Measurements from ENCODE around the gene MAPK12. TPM values are rescaled to one million over a fixed set of nuclear protein-coding genes. Genes with fewer than 3 reads are reported as not detected.
"Not testable (repeated sequence)": the region's sequence is repeated elsewhere in the genome, so short reads cannot be mapped to it uniquely, and the experiment has no call there.

Gene MAPK12
- total and polyA plus RNA-seq, 2 donors (not counting 3 experiments of a cell fraction or from before 2014, with no cell fraction given): 72.3 to 86.8 TPM

DNA sequence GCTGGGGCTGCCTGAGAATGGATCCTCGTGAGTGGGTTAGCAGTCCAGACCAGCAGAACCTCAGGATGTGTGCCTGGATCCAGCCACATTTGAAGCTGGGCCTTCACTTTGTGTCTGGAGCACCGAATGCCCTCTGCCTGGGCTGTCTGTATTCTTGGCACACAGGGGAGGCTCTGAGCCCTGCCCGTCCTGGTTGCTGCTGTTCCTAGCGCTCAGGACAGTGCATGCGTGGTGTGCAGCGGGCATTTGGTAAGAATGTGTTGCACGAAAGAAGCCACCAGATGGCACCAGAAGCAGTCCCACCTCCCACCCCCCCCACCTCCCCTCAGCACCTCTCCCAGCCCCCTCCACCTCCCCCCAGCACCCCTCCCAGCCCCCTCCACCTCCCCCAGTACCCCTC, 12.8 kb upstream of the MAPK12 start:
- CTCF ChIA-PET: interaction anchor here (3.1 kb wide), 1 partner anchor 52 kb away, joined by 36 read pairs; the partner anchor contains the start of gene DENND6B
- Histone ChIP-seq H3K9me1 (replicated peaks; ENCODE audit: control insufficient read depth, extremely low read depth, insufficient read depth, low read length) (no peaks in the 10 kb centered on the region), H3K4me2 (ENCODE audit: insufficient read depth, low read length) (no peak overlapping the region), H3K36me3 (ENCODE audit: control insufficient read depth in 2 of 2, extremely low read depth in 1 of 2, insufficient read depth in 2 of 2, low read length in 2 of 2) (peaks cover 17 to 36% of the 10 kb centered on the region in 2 experiments), H2AFZ (ENCODE audit: low read depth, low read length) (no peak overlapping the region), H3K27me3 (ENCODE audit: control insufficient read depth in 2 of 2, insufficient read depth in 2 of 2, low read length in 2 of 2) (no peaks in the 10 kb centered on the region), H4K20me1 (replicated peaks; ENCODE audit: control insufficient read depth, extremely low read depth, insufficient read depth, low read length) (no peaks in the 10 kb centered on the region), H3K4me1 (ENCODE audit: control insufficient read depth, extremely low read depth, insufficient read depth, low read length) (peaks cover 12% of the 10 kb centered on the region), H3K27ac (ENCODE audit: insufficient read depth, low read depth, low read length) (no peak overlapping the region), H3K79me2 (ENCODE audit: control insufficient read depth, insufficient read depth, low read length) (no peaks in the 10 kb centered on the region), H3K9me3 (replicated peaks; ENCODE audit: control insufficient read depth, insufficient read depth, low read length) (no peaks in the 10 kb centered on the region), H3K4me3 (replicated peaks in 1 of 3; ENCODE audit: insufficient read depth in 1 of 3, low read depth in 1 of 3, low read length in 3 of 3) (no peak overlapping the region), H3K9ac (replicated peaks; ENCODE audit: extremely low read depth, insufficient read depth, low read length) (no peak overlapping the region)
- DNase-seq (ENCODE audit: low read depth, low spot score) (peak; percentile 30), FAIRE-seq (peak; percentile 64)
- POLR2A ChIA-PET: no interaction called here
- no TSS peak for BruUV-seq (replicated peaks)
- dilution Hi-C loops (cut with MboI; ENCODE audit: extremely low pct_ligation_motif_present, low sequenced_read_pairs) (no loop called here), intact Hi-C loops (cut with micrococcal nuclease) (no loop called here)
- TF ChIP-seq MAX (IDR thresholded peaks at IDR 0.05; ENCODE audit: insufficient read depth, insufficient read length) (no peak), CTCF (IDR thresholded peaks at IDR 0.05; ENCODE audit: extremely low read depth in 1 of 2, insufficient read depth in 1 of 2, low read depth in 1 of 2, low read length in 2 of 2) (peak; percentile 15 to 48)

GRCh38 chr22:50273781-50274180, 12.3 kb upstream of the MAPK12 start:
- H2AFZ ChIP-seq (ENCODE audit: low read depth, low read length); H3K4me2 ChIP-seq (ENCODE audit: insufficient read depth, low read length); H3K27me3 ChIP-seq (ENCODE audit: control insufficient read depth in 2 of 2, insufficient read depth in 2 of 2, low read length in 2 of 2); H3K9me1 ChIP-seq (replicated peaks; ENCODE audit: control insufficient read depth, extremely low read depth, insufficient read depth, low read length); H3K79me2 ChIP-seq (ENCODE audit: control insufficient read depth, insufficient read depth, low read length); FAIRE-seq; BruUV-seq (replicated peaks); H3K9me3 ChIP-seq (replicated peaks; ENCODE audit: control insufficient read depth, insufficient read depth, low read length); H3K4me3 ChIP-seq (replicated peaks in 1 of 3; ENCODE audit: insufficient read depth in 1 of 3, low read depth in 1 of 3, low read length in 3 of 3); DNase-seq (ENCODE audit: low read depth, low spot score); dilution Hi-C loops (cut with MboI; ENCODE audit: extremely low pct_ligation_motif_present, low sequenced_read_pairs); H4K20me1 ChIP-seq (replicated peaks; ENCODE audit: control insufficient read depth, extremely low read depth, insufficient read depth, low read length); POLR2A ChIA-PET; H3K27ac ChIP-seq (ENCODE audit: insufficient read depth, low read depth, low read length); H3K9ac ChIP-seq (replicated peaks; ENCODE audit: extremely low read depth, insufficient read depth, low read length); intact Hi-C loops (cut with micrococcal nuclease): not testable (repeated sequence)
- CTCF ChIA-PET: interaction anchor here (2.9 kb wide), 1 partner anchor 52 kb away, joined by 26 read pairs; the partner anchor contains the start of gene DENND6B
- Histone ChIP-seq H3K4me1 (ENCODE audit: control insufficient read depth, extremely low read depth, insufficient read depth, low read length) (peaks cover 12% of the 10 kb centered on the region), H3K36me3 (ENCODE audit: control insufficient read depth in 2 of 2, extremely low read depth in 1 of 2, insufficient read depth in 2 of 2, low read length in 2 of 2) (peaks cover 14 to 32% of the 10 kb centered on the region in 2 experiments)

DNA sequence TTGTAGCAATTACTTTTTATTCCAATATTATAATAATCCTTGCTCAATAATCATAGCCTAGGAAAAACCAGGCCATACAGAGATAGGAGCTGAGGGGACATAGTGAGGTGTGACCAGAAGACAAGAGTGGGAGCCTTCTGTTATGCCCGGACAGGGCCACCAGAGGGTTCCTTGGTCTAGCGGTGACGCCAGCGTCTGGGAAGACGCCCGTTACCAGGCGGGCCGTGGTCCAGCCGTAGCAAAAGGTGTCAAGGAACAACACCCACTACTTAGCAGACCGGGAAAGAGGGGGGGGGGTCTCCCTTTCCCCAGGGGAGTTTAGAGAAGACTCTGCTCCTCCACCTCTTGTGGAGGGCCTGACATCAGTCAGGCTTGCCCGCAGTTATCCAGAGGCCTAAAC, 11.9 kb upstream of the MAPK12 start:
- BruUV-seq (replicated peaks); H3K27me3 ChIP-seq (ENCODE audit: control insufficient read depth in 2 of 2, insufficient read depth in 2 of 2, low read length in 2 of 2); intact Hi-C loops (cut with micrococcal nuclease); H3K9me1 ChIP-seq (replicated peaks; ENCODE audit: control insufficient read depth, extremely low read depth, insufficient read depth, low read length); dilution Hi-C loops (cut with MboI; ENCODE audit: extremely low pct_ligation_motif_present, low sequenced_read_pairs); H3K9ac ChIP-seq (replicated peaks; ENCODE audit: extremely low read depth, insufficient read depth, low read length); DNase-seq (ENCODE audit: low read depth, low spot score); H3K4me2 ChIP-seq (ENCODE audit: insufficient read depth, low read length); H4K20me1 ChIP-seq (replicated peaks; ENCODE audit: control insufficient read depth, extremely low read depth, insufficient read depth, low read length); H2AFZ ChIP-seq (ENCODE audit: low read depth, low read length); FAIRE-seq; POLR2A ChIA-PET; H3K4me3 ChIP-seq (replicated peaks in 1 of 3; ENCODE audit: insufficient read depth in 1 of 3, low read depth in 1 of 3, low read length in 3 of 3); H3K9me3 ChIP-seq (replicated peaks; ENCODE audit: control insufficient read depth, insufficient read depth, low read length); H3K27ac ChIP-seq (ENCODE audit: insufficient read depth, low read depth, low read length); H3K79me2 ChIP-seq (ENCODE audit: control insufficient read depth, insufficient read depth, low read length): not testable (repeated sequence)
- Histone ChIP-seq H3K36me3 (ENCODE audit: control insufficient read depth in 2 of 2, extremely low read depth in 1 of 2, insufficient read depth in 2 of 2, low read length in 2 of 2) (peaks cover 13 to 28% of the 10 kb centered on the region in 2 experiments), H3K4me1 (ENCODE audit: control insufficient read depth, extremely low read depth, insufficient read depth, low read length) (peaks cover 12% of the 10 kb centered on the region)
- CTCF ChIA-PET: interaction anchor here (2.3 to 2.9 kb wide), 2 partner anchors 21 to 52 kb away, joined by 13 to 26 read pairs; partner anchors contain the start of gene DENND6B

All from endothelial cell of umbilical vein (primary cell).